ENCODE data around the gene CGB7. TPM values are rescaled to one million over a fixed set of nuclear protein-coding genes. Genes with fewer than 3 reads are reported as not detected.
"Not testable (repeated sequence)": the region's sequence is repeated elsewhere in the genome, so short reads cannot be mapped to it uniquely, and the experiment has no call there.

The CGB7 gene
- total RNA-seq, 1 donor from 2014 or later, result not detected

DNA sequence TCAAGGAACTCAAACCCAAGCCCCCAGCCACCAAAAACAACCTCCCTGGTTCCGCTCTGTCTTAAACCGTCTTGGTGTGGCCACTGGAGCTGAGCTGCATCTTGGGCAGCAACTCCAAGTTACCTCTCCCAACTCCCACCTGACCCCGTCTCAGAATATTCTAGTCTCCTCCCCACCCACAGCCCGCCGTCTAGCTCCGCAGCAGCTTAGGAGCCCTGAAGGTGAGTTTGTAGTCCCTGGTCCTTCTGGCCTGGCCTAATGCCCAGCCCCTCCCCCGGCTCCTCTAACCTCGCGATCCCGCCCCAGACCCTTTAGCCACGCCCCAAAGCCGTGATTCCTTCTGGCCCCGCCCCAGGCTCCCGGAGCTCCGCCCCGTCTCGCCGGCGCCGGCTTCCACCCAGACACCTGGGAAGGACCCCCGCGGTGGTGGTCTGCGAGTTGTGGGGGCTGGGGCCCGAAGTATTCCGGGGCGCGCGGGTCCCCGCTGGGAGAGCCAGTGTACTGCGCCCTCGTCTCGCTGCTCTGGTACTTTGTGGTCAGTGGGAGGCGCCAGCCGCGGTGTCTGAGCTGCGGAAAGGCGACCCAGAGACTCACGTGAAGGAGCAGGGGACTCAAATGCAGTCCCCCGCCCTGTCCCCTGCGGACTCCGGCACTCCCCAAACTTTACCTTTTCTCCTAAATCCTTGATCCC is 38.2 kb downstream of the CGB7 start:
- Mint-ChIP-seq H3K9me3 (peaks cover 2% of the 10 kb centered on the region), H3K4me3 (peak overlapping the region; percentile 46), H3K4me1 (peaks cover 19% of the 10 kb centered on the region), H3K36me3 (peaks cover 3% of the 10 kb centered on the region), H3K27me3 (ENCODE audit: insufficient read depth, low read depth) (peaks cover 29% of the 10 kb centered on the region), H3K27ac (peak overlapping the region; percentile 11)
- H4K20me1 ChIP-seq (ENCODE audit: low read depth), result peaks cover 8% of the 10 kb centered on the region
- H3K9me3 ChIP-seq (ENCODE audit: low read depth), result no peaks in the 10 kb centered on the region
- TF ChIP-seq, protein P1, sequence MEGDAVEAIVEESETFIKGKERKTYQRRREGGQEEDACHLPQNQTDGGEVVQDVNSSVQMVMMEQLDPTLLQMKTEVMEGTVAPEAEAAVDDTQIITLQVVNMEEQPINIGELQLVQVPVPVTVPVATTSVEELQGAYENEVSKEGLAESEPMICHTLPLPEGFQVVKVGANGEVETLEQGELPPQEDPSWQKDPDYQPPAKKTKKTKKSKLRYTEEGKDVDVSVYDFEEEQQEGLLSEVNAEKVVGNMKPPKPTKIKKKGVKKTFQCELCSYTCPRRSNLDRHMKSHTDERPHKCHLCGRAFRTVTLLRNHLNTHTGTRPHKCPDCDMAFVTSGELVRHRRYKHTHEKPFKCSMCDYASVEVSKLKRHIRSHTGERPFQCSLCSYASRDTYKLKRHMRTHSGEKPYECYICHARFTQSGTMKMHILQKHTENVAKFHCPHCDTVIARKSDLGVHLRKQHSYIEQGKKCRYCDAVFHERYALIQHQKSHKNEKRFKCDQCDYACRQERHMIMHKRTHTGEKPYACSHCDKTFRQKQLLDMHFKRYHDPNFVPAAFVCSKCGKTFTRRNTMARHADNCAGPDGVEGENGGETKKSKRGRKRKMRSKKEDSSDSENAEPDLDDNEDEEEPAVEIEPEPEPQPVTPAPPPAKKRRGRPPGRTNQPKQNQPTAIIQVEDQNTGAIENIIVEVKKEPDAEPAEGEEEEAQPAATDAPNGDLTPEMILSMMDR (IDR thresholded peaks at IDR 0.05), result peak; percentile 44
- TF ChIP-seq EZH2phosphoT487 (IDR thresholded peaks at IDR 0.05), result no peak
- no peak for TF ChIP-seq EZH2 (IDR thresholded peaks at IDR 0.05)
- H3K27me3 ChIP-seq, result peaks cover 52% of the 10 kb centered on the region
- no peaks in the 10 kb centered on the region for H3K36me3 ChIP-seq
- H3K4me3 ChIP-seq, result peak overlapping the region; percentile 31
- H2AFZ ChIP-seq (replicated peaks), result no peak overlapping the region
- H3K9ac ChIP-seq, result no peak overlapping the region
- peak; percentile 77 for DNase-seq (ENCODE audit: low spot score)
- H3K79me2 ChIP-seq (ENCODE audit: low read depth), result no peaks in the 10 kb centered on the region
- H3F3A ChIP-seq (ENCODE audit: low read depth), result peaks cover 21% of the 10 kb centered on the region
- no peak overlapping the region for H3K4me2 ChIP-seq
- no peak overlapping the region for H3K27ac ChIP-seq
- peaks cover 12% of the 10 kb centered on the region for H3K4me1 ChIP-seq

DNA sequence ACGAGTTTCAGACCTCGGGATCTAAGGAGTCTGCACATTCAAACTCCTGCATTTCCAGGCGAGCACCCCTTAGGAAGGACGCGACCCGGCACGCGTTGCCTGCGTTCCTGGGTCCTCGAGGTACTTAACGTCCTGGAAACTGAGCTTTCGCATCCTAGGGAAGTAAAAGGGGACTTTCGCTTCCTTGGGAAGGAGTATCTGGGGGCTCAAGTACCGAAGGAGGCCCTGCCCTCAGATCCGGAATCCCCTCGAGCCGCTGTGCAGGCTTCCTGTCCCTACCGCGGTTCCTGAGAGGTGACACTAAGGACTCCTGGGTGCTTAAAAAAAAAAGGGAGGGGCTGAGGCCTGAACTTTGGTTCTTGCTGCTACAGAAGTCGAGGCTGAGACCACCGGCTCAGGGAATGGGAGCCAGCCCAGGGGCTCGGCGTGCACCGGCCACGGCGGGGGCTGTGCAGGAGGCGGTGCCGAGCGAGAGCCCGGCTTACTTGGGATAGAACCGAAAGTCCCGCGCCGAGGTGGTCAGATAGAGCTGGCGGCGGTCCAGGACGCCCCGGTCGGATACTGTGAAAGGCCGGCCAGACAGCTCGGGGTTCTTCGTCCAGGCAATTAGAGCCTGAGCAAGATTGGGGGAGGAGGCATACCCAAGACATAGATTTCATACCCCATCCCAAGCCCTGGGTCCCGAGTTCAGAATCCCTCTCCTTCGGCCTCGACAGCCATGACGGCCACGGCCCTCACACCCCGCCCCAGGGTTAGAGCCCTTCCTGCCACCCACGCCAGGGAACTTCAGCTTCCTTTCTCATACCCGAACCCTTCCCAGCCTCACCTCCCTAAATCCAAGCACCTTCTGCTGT is 38.9 kb downstream of the CGB7 start:
- H3K27ac Mint-ChIP-seq, result peak overlapping the region; percentile 11
- H3K36me3 ChIP-seq; H3K36me3 Mint-ChIP-seq; H4K20me1 ChIP-seq (ENCODE audit: low read depth); H3K9me3 ChIP-seq (ENCODE audit: low read depth); H3K79me2 ChIP-seq (ENCODE audit: low read depth); H3K27ac ChIP-seq; H3K9me3 Mint-ChIP-seq; H2AFZ ChIP-seq (replicated peaks); H3K9ac ChIP-seq; H3K4me3 Mint-ChIP-seq: not testable (repeated sequence)
- peaks cover 52% of the 10 kb centered on the region for H3K27me3 ChIP-seq
- peaks cover 21% of the 10 kb centered on the region for H3F3A ChIP-seq (ENCODE audit: low read depth)
- peaks cover 12% of the 10 kb centered on the region for H3K4me1 ChIP-seq
- peaks cover 19% of the 10 kb centered on the region for H3K4me1 Mint-ChIP-seq
- TF ChIP-seq EZH2 (IDR thresholded peaks at IDR 0.05), result peak; percentile 70
- peak; percentile 63 for TF ChIP-seq EZH2phosphoT487 (IDR thresholded peaks at IDR 0.05)
- peak overlapping the region; percentile 56 for H3K4me3 ChIP-seq
- H3K4me2 ChIP-seq, result peak overlapping the region; percentile 92
- H3K27me3 Mint-ChIP-seq (ENCODE audit: insufficient read depth, low read depth), result peaks cover 29% of the 10 kb centered on the region
- peak; percentile 21 for DNase-seq (ENCODE audit: low spot score)

DNA sequence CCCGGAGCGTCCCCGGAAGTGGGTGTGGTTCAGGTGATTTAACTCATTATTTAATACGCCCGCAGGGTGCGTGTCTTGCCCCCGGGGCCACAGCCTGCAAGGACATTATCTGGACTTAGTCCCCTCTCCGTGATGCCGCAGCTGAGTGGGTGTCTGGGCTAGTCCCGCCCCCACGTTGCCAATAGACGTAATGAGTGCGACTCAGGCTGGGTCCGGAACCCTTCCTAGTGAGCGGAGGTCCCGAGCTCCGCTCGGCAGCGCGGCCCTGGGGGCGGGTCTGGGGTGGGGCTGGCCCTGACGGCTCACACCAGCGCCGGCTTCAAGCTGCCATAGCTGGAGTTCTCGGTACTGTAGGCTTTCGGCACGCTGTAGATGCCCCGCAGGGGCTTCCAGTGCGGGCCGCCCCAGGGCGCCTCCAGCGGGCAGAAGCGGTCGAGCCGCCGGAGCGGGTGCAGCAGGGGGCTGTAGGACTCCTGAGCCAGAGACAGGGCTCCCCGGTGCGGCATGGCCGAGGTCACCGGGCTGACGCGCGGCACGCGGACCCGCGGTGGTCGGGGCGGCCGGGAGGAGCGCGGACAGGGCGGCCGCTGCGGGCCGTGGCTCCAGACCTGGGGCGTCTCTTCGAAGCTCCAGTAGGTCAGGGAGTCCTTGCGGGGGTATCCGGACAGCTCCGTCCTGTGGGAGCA is 39.7 kb downstream of the CGB7 start:
- Histone ChIP-seq H3K36me3 (no peaks in the 10 kb centered on the region), H3K9ac (no peak overlapping the region), H4K20me1 (ENCODE audit: low read depth) (peaks cover 8% of the 10 kb centered on the region), H3K27me3 (peaks cover 52% of the 10 kb centered on the region), H2AFZ (replicated peaks) (no peak overlapping the region), H3K27ac (no peak overlapping the region), H3K4me2 (peak overlapping the region; percentile 92), H3F3A (ENCODE audit: low read depth) (peaks cover 21% of the 10 kb centered on the region), H3K79me2 (ENCODE audit: low read depth) (no peaks in the 10 kb centered on the region), H3K9me3 (ENCODE audit: low read depth) (no peaks in the 10 kb centered on the region), H3K4me1 (peaks cover 12% of the 10 kb centered on the region), H3K4me3 (peak overlapping the region; percentile 56)
- H3K27ac Mint-ChIP-seq, result no peak overlapping the region
- H3K36me3 Mint-ChIP-seq, result peaks cover 6% of the 10 kb centered on the region
- no peak overlapping the region for H3K4me3 Mint-ChIP-seq
- DNase-seq (ENCODE audit: low spot score), result peak; percentile 79
- TF ChIP-seq, protein P1 (IDR thresholded peaks at IDR 0.05), result peak; percentile 49
- TF ChIP-seq EZH2phosphoT487 (IDR thresholded peaks at IDR 0.05) (peak; percentile 65), EZH2 (IDR thresholded peaks at IDR 0.05) (peak; percentile 75)
- peaks cover 2% of the 10 kb centered on the region for H3K9me3 Mint-ChIP-seq
- H3K27me3 Mint-ChIP-seq (ENCODE audit: insufficient read depth, low read depth), result peaks cover 29% of the 10 kb centered on the region
- peaks cover 19% of the 10 kb centered on the region for H3K4me1 Mint-ChIP-seq

Measured in neural progenitor cell (in vitro differentiated cells).